PFSK-1 (cell line): Measurements from ENCODE around the gene ATP13A2.

Experiments used
- FOXP2 ChIP-seq: optimal IDR thresholded peaks from 2 replicates; pipeline ENCODE3; 2011; ENCODE audit warnings: borderline replicate concordance, control low read depth, inconsistent platforms; ENCODE audit not compliant: insufficient read depth; ENCODE audit errors: extremely low read length, extremely low read depth
- POLR2AphosphoS5 ChIP-seq: IDR thresholded peaks from 2 replicates; pipeline ENCODE4 v1.6.1; 2012; ENCODE audit warnings: low read depth, mild to moderate bottlenecking, control low read depth, low read length, moderate library complexity
- SIN3A ChIP-seq: IDR thresholded peaks from 2 replicates; pipeline ENCODE4 v1.6.1; 2012; ENCODE audit warnings: mild to moderate bottlenecking, low read length, moderate library complexity, borderline replicate concordance; ENCODE audit not compliant: insufficient read depth
- TAF1 ChIP-seq: IDR thresholded peaks from 2 replicates; pipeline ENCODE4 v1.6.1; 2012; ENCODE audit warnings: low read length, control low read depth, borderline replicate concordance; ENCODE audit not compliant: insufficient read depth
- TF ChIP-seq, protein P1 (sequence below), 2 experiments: IDR thresholded peaks; 2 replicates each; pipeline versions ENCODE4 v1.6.1 to v1.8.0; 2011 to 2012; ENCODE audit warnings: low read depth in 2 of 2, low read length in 2 of 2, control low read depth in 1 of 2, inconsistent platforms in 1 of 2, mild to moderate bottlenecking in 1 of 2, moderate library complexity in 1 of 2; ENCODE audit not compliant: insufficient read depth in 1 of 2

ATP13A2 gene

GRCh38 chr1:17018849-17019248 lies 7.1 kb upstream of the ATP13A2 start:
- TF ChIP-seq, protein P1, sequence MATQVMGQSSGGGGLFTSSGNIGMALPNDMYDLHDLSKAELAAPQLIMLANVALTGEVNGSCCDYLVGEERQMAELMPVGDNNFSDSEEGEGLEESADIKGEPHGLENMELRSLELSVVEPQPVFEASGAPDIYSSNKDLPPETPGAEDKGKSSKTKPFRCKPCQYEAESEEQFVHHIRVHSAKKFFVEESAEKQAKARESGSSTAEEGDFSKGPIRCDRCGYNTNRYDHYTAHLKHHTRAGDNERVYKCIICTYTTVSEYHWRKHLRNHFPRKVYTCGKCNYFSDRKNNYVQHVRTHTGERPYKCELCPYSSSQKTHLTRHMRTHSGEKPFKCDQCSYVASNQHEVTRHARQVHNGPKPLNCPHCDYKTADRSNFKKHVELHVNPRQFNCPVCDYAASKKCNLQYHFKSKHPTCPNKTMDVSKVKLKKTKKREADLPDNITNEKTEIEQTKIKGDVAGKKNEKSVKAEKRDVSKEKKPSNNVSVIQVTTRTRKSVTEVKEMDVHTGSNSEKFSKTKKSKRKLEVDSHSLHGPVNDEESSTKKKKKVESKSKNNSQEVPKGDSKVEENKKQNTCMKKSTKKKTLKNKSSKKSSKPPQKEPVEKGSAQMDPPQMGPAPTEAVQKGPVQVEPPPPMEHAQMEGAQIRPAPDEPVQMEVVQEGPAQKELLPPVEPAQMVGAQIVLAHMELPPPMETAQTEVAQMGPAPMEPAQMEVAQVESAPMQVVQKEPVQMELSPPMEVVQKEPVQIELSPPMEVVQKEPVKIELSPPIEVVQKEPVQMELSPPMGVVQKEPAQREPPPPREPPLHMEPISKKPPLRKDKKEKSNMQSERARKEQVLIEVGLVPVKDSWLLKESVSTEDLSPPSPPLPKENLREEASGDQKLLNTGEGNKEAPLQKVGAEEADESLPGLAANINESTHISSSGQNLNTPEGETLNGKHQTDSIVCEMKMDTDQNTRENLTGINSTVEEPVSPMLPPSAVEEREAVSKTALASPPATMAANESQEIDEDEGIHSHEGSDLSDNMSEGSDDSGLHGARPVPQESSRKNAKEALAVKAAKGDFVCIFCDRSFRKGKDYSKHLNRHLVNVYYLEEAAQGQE (IDR thresholded peaks at IDR 0.05; ENCODE audit: insufficient read depth in 1 of 2, low read depth in 2 of 2, low read length in 2 of 2), result no peak
- TF ChIP-seq SIN3A (no peak), FOXP2 (no peak), TAF1 (no peak), POLR2AphosphoS5 (no peak)

GRCh38 chr1:17017435-17017834 lies 5.7 kb upstream of the ATP13A2 start:
- TF ChIP-seq SIN3A (no peak), FOXP2 (no peak), POLR2AphosphoS5 (0 out of 2 replicates have a peak, but pooled peaks have one; percentile 20), TAF1 (no peak)
- TF ChIP-seq, protein P1 (IDR thresholded peaks at IDR 0.05; ENCODE audit: insufficient read depth in 1 of 2, low read depth in 2 of 2, low read length in 2 of 2), result no peak

GRCh38 chr1:17016317-17016661 lies 4.6 kb upstream of the ATP13A2 start:
- TF ChIP-seq SIN3A, result no peak
- TF ChIP-seq TAF1, result no peak
- no peak for TF ChIP-seq POLR2AphosphoS5
- no peak for TF ChIP-seq FOXP2
- TF ChIP-seq, protein P1 (IDR thresholded peaks at IDR 0.05; ENCODE audit: insufficient read depth in 1 of 2, low read depth in 2 of 2, low read length in 2 of 2), result no peak

DNA sequence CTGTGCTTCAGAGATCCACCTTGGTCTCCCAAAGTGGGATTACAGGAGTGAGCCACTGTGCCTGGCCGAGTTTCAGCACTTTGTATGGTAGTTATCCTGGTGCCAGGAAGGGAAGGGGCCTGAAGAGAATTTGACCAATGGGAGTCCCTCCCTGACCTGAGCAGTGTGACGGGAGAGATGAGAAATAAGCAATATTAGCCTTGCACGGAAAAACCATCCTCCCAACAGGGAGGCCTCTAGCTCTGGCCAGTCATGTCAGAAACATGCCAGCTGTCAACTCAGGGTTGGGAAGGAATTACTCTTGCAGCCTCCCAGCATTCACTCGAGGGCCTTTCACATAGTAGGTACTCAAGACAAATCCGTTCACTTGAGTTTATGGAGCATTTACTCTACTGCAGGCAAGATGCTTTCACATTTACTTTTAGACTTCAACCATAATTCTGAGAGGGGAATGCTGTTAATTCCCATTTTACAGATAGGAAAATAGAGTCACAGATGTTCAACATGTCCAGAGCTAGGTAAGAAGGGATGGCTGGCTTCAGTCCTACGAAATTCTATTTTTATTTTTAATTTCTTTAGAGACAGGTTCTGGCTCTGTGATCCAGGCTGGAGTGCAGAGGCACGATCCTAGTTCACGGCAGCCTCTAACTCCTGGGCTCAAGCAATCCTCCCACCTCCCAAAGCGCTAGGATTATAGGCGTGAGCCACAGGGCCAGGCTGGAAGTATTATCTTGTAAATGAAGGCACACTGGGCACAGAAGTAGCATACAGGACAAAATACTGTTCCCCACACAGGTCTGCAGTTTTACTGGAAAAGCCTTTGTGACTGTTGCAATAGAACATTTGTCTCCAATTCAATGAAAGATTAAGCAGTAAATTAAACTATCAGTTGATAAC lies 3.2 kb upstream of the ATP13A2 start:
- TF ChIP-seq, protein P1 (IDR thresholded peaks at IDR 0.05; ENCODE audit: insufficient read depth in 1 of 2, low read depth in 2 of 2, low read length in 2 of 2), result no peak
- no peak for TF ChIP-seq POLR2AphosphoS5
- no peak for TF ChIP-seq FOXP2
- TF ChIP-seq SIN3A, result no peak
- TF ChIP-seq TAF1, result no peak
